A549 (cell line): ENCODE measurements around the gene PGPEP1. TPM values are rescaled to one million over a fixed set of nuclear protein-coding genes. Genes with fewer than 3 reads are reported as not detected.

Experiments used
- ATAC-seq, 2 experiments: fragments of 200-7000 bp in 1 of 2; fragments of >200 bp in 1 of 2; cut with Nextera tagmentation in 1 of 2; cut with Tn5 transposase in 1 of 2; 3 replicates each; pipeline versions ENCODE4 v1.8.0 to v1.9.1; 2018 to 2020; ENCODE audit warnings: mild to moderate bottlenecking in 1 of 2, moderate library complexity in 1 of 2
- CTCF ChIA-PET: fragments of 300-600 bp; sonication (Branson Sonifier 250); formaldehyde crosslinking; extraction: SDS; loops from one replicate; lab custom pipeline; 2021; ENCODE audit warnings: antibody characterized with exemption, inconsistent platforms; lab: Yijun Ruan, JAX
- POLR2A ChIA-PET: fragments of 350-600 bp; formaldehyde crosslinking; extraction: SDS; loops from one replicate; lab custom pipeline; 2021; ENCODE audit warnings: antibody characterized with exemption, inconsistent platforms; lab: Yijun Ruan, JAX
- DNase-seq, 2 experiments: peaks; one replicate each; pipeline versions ENCODE4 v3.0.0 to v3.0.0-alpha.2; 2011 to 2016; ENCODE audit warnings: low read depth in 1 of 2, low spot score in 1 of 2
- FAIRE-seq: peaks from 2 replicates; lab custom pipeline; 2011; peaks lifted over from hg19 to GRCh38; lab: Jason Lieb, UNC
- H3K27ac ChIP-seq, 2 experiments: fragments of >200 bp; sonication (Bioruptor Twin); formaldehyde crosslinking; 3 replicates each; pipeline ENCODE4 v1.5.1; 2016 to 2017
- H3K4me1 ChIP-seq: fragments of >200 bp; sonication (Bioruptor Twin); formaldehyde crosslinking; 3 replicates; pipeline ENCODE4 v1.6.1; 2016
- H3K4me2 ChIP-seq: fragments of >200 bp; sonication (Bioruptor Twin); formaldehyde crosslinking; 3 replicates; pipeline ENCODE4 v1.6.1; 2016
- H3K4me3 ChIP-seq: fragments of >200 bp; sonication (Bioruptor Twin); formaldehyde crosslinking; 3 replicates; pipeline ENCODE4 v1.5.1; 2016
- H3K9me3 ChIP-seq: fragments of >200 bp; sonication (Bioruptor Twin); formaldehyde crosslinking; 3 replicates; pipeline ENCODE4 v1.6.1; 2016
- BCL3 ChIP-seq: fragments of >200 bp; sonication (Bioruptor Twin); formaldehyde crosslinking; IDR thresholded peaks from 3 replicates; pipeline ENCODE4 v1.6.1; 2016
- BHLHE40 ChIP-seq: IDR thresholded peaks from 2 replicates; pipeline ENCODE4 v1.6.1; 2012; ENCODE audit warnings: low read depth, low read length, inconsistent platforms
- CBX2 ChIP-seq: fragments of 200-600 bp; sonication (generic); IDR thresholded peaks from 2 replicates; pipeline ENCODE4 v1.6.1; 2016; ENCODE audit warnings: low read depth, mild to moderate bottlenecking, borderline replicate concordance
- CHD2 ChIP-seq: fragments of 150-350 bp; IDR thresholded peaks from 2 replicates; pipeline ENCODE4 v1.6.1; 2014; ENCODE audit warnings: low read length; ENCODE audit not compliant: partially characterized antibody
- CHD4 ChIP-seq: fragments of 200-600 bp; sonication (generic); IDR thresholded peaks from 2 replicates; pipeline ENCODE4 v1.6.1; 2016; ENCODE audit warnings: antibody characterized with exemption, mild to moderate bottlenecking, borderline replicate concordance
- E2F6 ChIP-seq: IDR thresholded peaks from 2 replicates; pipeline ENCODE4 v1.6.1; 2012; ENCODE audit warnings: low read depth, borderline replicate concordance
- EHF ChIP-seq: fragments of 250-450 bp; sonication (Bioruptor Pico); IDR thresholded peaks from 2 replicates; pipeline ENCODE4 v1.5.0; 2020; ENCODE audit warnings: mild to moderate bottlenecking
- EHMT2 ChIP-seq: fragments of 200-600 bp; sonication (generic); IDR thresholded peaks from 2 replicates; pipeline ENCODE4 v1.6.1; 2016; ENCODE audit warnings: antibody characterized with exemption, low read depth, mild to moderate bottlenecking, moderate library complexity
- ELK1 ChIP-seq: fragments of 150-350 bp; IDR thresholded peaks from 2 replicates; pipeline ENCODE4 v1.6.1; 2014; ENCODE audit warnings: low read depth, mild to moderate bottlenecking, low read length
- FOSB ChIP-seq: fragments of 250-450 bp; sonication (Bioruptor Pico); IDR thresholded peaks from 2 replicates; pipeline ENCODE4 v1.5.0; 2020; ENCODE audit warnings: mild to moderate bottlenecking, moderate library complexity
- FOSL2 ChIP-seq, 2 experiments: fragments of 450-650 bp in 1 of 2; fragments of >200 bp in 1 of 2; sonication (Bioruptor Twin) in 1 of 2; formaldehyde crosslinking; IDR thresholded peaks; 2 replicates each; pipeline versions ENCODE4 v1.5.0 to v1.6.1; 2016 to 2020; ENCODE audit warnings: mild to moderate bottlenecking in 1 of 2, moderate library complexity in 1 of 2
- FOXS1 ChIP-seq: fragments of 250-450 bp; sonication (Bioruptor Pico); IDR thresholded peaks from 2 replicates; pipeline ENCODE4 v1.5.0; 2020; ENCODE audit warnings: mild to moderate bottlenecking, moderate library complexity
- HEYL ChIP-seq: fragments of 250-450 bp; sonication (Bioruptor Pico); IDR thresholded peaks from 2 replicates; pipeline ENCODE4 v1.8.0; 2021; ENCODE audit warnings: mild to moderate bottlenecking, moderate library complexity
- HOXB5 ChIP-seq: fragments of 250-450 bp; sonication (Bioruptor Pico); IDR thresholded peaks from 2 replicates; pipeline ENCODE4 v1.5.0; 2020; ENCODE audit warnings: mild to moderate bottlenecking, moderate library complexity
- JUN ChIP-seq, 2 experiments: fragments of >200 bp; sonication (Bioruptor Twin); formaldehyde crosslinking; IDR thresholded peaks; 2 replicates in 1 of 2; 3 replicates in 1 of 2; pipeline ENCODE4 v1.6.1; 2016 to 2017
- JUNB ChIP-seq: fragments of >200 bp; sonication (Bioruptor Twin); formaldehyde crosslinking; IDR thresholded peaks from 2 replicates; pipeline ENCODE4 v1.6.1; 2016
- MAFK ChIP-seq: fragments of 450-650 bp; IDR thresholded peaks from 2 replicates; pipeline ENCODE4 v1.6.1; 2014; ENCODE audit not compliant: partially characterized antibody
- MAZ ChIP-seq: fragments of 150-350 bp; IDR thresholded peaks from 2 replicates; pipeline ENCODE4 v1.6.1; 2014; ENCODE audit warnings: antibody characterized with exemption, low read depth, low read length, borderline replicate concordance
- NFE2L2 ChIP-seq: fragments of 150-350 bp; conservative IDR thresholded peaks from 2 replicates; pipeline ENCODE4 v1.6.1; 2014; ENCODE audit warnings: low read length
- NPAS2 ChIP-seq: fragments of 250-450 bp; sonication (Bioruptor Pico); IDR thresholded peaks from 2 replicates; pipeline ENCODE4 v1.8.0; 2022; ENCODE audit warnings: mild to moderate bottlenecking, moderate library complexity, borderline replicate concordance
- NR3C1 ChIP-seq: fragments of >200 bp; sonication (Bioruptor Twin); formaldehyde crosslinking; IDR thresholded peaks from 3 replicates; pipeline ENCODE4 v1.6.1; 2017
- POLR2AphosphoS2 ChIP-seq: conservative IDR thresholded peaks from 2 replicates; pipeline ENCODE4 v1.6.1; 2012; ENCODE audit warnings: low read length, improper control_type of control experiment, inconsistent platforms
- RAD21 ChIP-seq, 2 experiments: fragments of >200 bp in 1 of 2; sonication (Bioruptor Twin) in 1 of 2; formaldehyde crosslinking in 1 of 2; IDR thresholded peaks in 1 of 2; conservative IDR thresholded peaks in 1 of 2; 2 replicates in 1 of 2; 3 replicates in 1 of 2; pipeline ENCODE4 v1.6.1; 2012 to 2018; ENCODE audit warnings: inconsistent platforms in 1 of 2
- RARB ChIP-seq: fragments of 250-450 bp; sonication (Bioruptor Pico); IDR thresholded peaks from 2 replicates; pipeline ENCODE4 v1.8.0; 2021; ENCODE audit warnings: mild to moderate bottlenecking, moderate library complexity
- REST ChIP-seq: fragments of 200-600 bp; sonication (generic); IDR thresholded peaks from 2 replicates; pipeline ENCODE4 v1.6.1; 2016; ENCODE audit warnings: antibody characterized with exemption, mild to moderate bottlenecking, moderate library complexity
- RNF2 ChIP-seq: fragments of 200-600 bp; sonication (generic); IDR thresholded peaks from 2 replicates; pipeline ENCODE4 v1.6.1; 2016; ENCODE audit warnings: low read depth, mild to moderate bottlenecking, antibody characterized with exemption, moderate library complexity, borderline replicate concordance
- SMC3 ChIP-seq: fragments of >200 bp; sonication (Bioruptor Twin); formaldehyde crosslinking; IDR thresholded peaks from 3 replicates; pipeline ENCODE4 v1.6.1; 2018; ENCODE audit warnings: inconsistent platforms
- SREBF2 ChIP-seq: fragments of 450-650 bp; IDR thresholded peaks from 2 replicates; pipeline ENCODE4 v1.6.1; 2014; ENCODE audit warnings: mild to moderate bottlenecking, moderate library complexity
- USF2 ChIP-seq: fragments of 450-650 bp; IDR thresholded peaks from 2 replicates; pipeline ENCODE4 v1.6.1; 2014; ENCODE audit warnings: antibody characterized with exemption
- ZFP36 ChIP-seq: fragments of 450-650 bp; IDR thresholded peaks from 2 replicates; pipeline ENCODE4 v1.6.1; 2014; ENCODE audit warnings: borderline replicate concordance; ENCODE audit not compliant: partially characterized antibody
- ZNF302 ChIP-seq: fragments of 250-450 bp; sonication (Bioruptor Pico); IDR thresholded peaks from 2 replicates; pipeline ENCODE4 v1.9.0; 2021; ENCODE audit warnings: inconsistent platforms, mild to moderate bottlenecking, moderate library complexity
- WGBS: methylation state at CpG from one replicate; pipeline ENCODE4 v1.1.6; 2017; ENCODE audit errors: missing lambda C conversion rate; 5-methylcytosine and 5-hydroxymethylcytosine counted together
- polyA plus RNA-seq, 4 experiments: library from polyadenylated mRNA; depleted of rRNA in 3 of 4; stranded (reverse); fragments of >200 nt; fragmentation: RNase III in 1 of 4; extraction: RNeasy Plus Mini Kit Qiagen cat#74134 plus additional on column Dnase treatment in 1 of 4; gene quantifications; 2 replicates in 3 of 4; 3 replicates in 1 of 4; pipeline ENCODE4 v1.2.3, GENCODE V29; 2011 to 2017

The PGPEP1 gene
- polyA plus RNA-seq, 2 of the 4 experiments (the other 2 are of a cell fraction) = 5.3 to 7.1 TPM

GRCh38 chr19:18390065-18390907 is 49.9 kb downstream of the PGPEP1 start:
- DNase-seq (peak in 1 of 2 experiments; percentile 83), ATAC-seq (peak; percentile 17 to 37), FAIRE-seq (no peak)
- Histone ChIP-seq H3K4me2 (peak overlapping the region; percentile 92), H3K4me3 (peak overlapping the region; percentile 98), H3K4me1 (peaks cover 17% of the 10 kb centered on the region), H3K9me3 (no peaks in the 10 kb centered on the region), H3K27ac (peak overlapping the region; percentile 97 to 99)
- ChIA-PET POLR2A (interaction anchor here (1.2 to 1.8 kb wide), 9 partner anchors 10 to 51 kb away, joined by 3 to 10 read pairs (median 6); no protein-coding TSS in a partner anchor), CTCF (interaction anchor here (1.0 to 7.5 kb wide), 10 partner anchors 9 to 67 kb away, joined by 3 to 75 read pairs (median 10); partner anchors contain the start of genes LSM4 and SSBP4)
- 86% methylated on average over 6 of the region's 6 CpGs for WGBS
- peak; percentile 42 for TF ChIP-seq POLR2AphosphoS2
- TF ChIP-seq E2F6 = no peak
- TF ChIP-seq REST = no peak; the same call in 1 of the 2 replicates
- no peak for TF ChIP-seq HOXB5 (CRISPR knock-in tag)
- no peak for TF ChIP-seq SMC3
- no peak for TF ChIP-seq USF2
- TF ChIP-seq MAZ = no peak
- TF ChIP-seq HEYL (CRISPR knock-in tag) = 0 out of 2 replicates have a peak, but pooled peaks have one; percentile 43
- TF ChIP-seq NFE2L2 = no peak
- peak; percentile 85; the same call in 1 of the 2 replicates for TF ChIP-seq FOSB (CRISPR knock-in tag)
- no peak for TF ChIP-seq MAFK
- TF ChIP-seq ELK1 = no peak
- TF ChIP-seq EHF (CRISPR knock-in tag) = no peak
- no peak for TF ChIP-seq NPAS2 (CRISPR knock-in tag)
- no peak for TF ChIP-seq CHD2
- no peak for TF ChIP-seq CHD4
- TF ChIP-seq SREBF2 = no peak
- no peak for TF ChIP-seq ZNF302 (CRISPR knock-in tag)
- TF ChIP-seq RARB (CRISPR knock-in tag) = peak; percentile 65
- TF ChIP-seq CBX2 = no peak
- TF ChIP-seq FOSL2 (IDR thresholded peaks at IDR 0.05) = no peak
- TF ChIP-seq FOSL2 (CRISPR knock-in tag; IDR thresholded peaks at IDR 0.05) = no peak
- TF ChIP-seq RAD21 (conservative IDR thresholded peaks at IDR 0.05 in 1 of 2, IDR thresholded peaks at IDR 0.05 in 1 of 2) = 0 out of 5 replicates have a peak, but pooled peaks of 1 of the 2 experiments have one; percentile 12
- TF ChIP-seq EHMT2 = no peak
- TF ChIP-seq BHLHE40 = no peak
- TF ChIP-seq NR3C1 = no peak
- TF ChIP-seq FOXS1 (CRISPR knock-in tag) = no peak
- peak; percentile 86; the same call in 2 of the 3 replicates for TF ChIP-seq BCL3
- TF ChIP-seq ZFP36 = no peak
- TF ChIP-seq JUN (IDR thresholded peaks at IDR 0.05) = peak; percentile 94 to 97
- TF ChIP-seq JUNB = no peak
- TF ChIP-seq RNF2 = no peak
